GM18858 (cell line): Measurements from ENCODE around the gene ANKRD7.

Experiments
- ATAC-seq: cut with Tn5 transposase; IDR thresholded peaks from one replicate; pipeline ENCODE4 v1.9.1; 2021; ENCODE audit not compliant: unreplicated experiment

ANKRD7 gene

DNA sequence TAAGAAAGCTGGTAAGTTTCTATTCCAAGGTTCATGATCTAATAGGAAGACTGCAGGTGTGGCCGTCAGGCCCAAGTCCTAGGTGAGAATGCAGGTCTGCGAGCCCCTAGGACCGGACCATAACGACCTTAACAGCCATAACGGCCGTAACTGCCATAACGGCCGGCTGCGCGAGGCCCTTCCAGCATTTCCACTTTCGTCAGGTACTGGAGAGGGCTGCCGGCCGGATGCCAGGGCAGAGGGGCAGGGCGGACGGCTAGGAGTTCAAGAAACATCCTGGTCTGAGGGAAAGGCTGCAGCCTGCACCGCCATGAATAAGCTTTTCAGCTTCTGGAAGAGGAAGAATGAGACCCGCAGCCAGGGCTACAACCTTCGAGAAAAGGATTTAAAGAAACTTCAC lies at the start of gene ANKRD7:
Gene ANKRD7 (plus strand): TSS at position 184 of the 400 bp plus-strand sequence. CDS start 127 bp downstream, at position 311.
- no peak for ATAC-seq

DNA sequence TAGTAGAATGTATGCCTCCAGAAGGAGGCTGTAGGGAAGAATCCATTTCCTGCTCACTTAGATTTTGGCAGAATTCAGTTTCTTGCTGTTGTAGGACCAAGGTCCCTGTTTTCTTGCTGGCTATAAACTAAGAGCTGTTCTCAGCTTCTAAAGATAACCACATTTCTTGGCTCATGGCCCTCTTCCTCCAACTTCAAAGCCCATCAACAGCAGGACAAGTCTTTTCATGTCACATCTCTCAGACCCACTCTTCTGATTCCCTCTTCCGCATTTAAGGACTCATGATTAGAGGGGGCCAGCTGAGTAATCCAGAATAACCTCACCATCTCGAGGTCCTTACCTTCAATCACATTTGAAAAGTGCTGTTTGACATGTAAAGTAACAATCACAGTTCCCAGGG lies 48.8 kb upstream of the ANKRD7 start:
- no peak for ATAC-seq

DNA sequence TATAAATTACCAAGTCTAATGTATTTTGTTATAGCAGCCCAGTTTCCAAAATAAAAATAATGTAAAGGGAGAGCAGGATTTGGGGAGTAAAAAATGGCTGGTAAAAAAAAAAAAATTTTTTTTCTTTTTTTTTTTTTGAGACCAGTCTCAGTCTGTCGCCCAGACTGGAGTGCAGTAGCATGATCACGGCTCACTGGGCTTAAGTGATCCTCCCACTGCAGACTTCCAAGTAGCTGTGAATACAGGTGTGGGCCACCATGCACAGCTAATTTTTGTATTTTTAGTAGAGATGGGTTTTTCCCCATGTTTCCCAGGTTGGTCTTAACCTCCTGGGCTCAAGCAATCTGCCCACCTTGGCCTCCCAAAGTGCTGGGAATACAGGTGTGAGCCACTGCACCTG lies 45.3 kb upstream of the ANKRD7 start:
- ATAC-seq = peak; percentile 20

GRCh38 chr7:118182593-118183427 lies 41.7 kb upstream of the ANKRD7 start:
- no peak for ATAC-seq

- no peak for ATAC-seq
These were observed 41.1 kb upstream of the ANKRD7 start for GRCh38 chr7:118183428-118183785.

DNA sequence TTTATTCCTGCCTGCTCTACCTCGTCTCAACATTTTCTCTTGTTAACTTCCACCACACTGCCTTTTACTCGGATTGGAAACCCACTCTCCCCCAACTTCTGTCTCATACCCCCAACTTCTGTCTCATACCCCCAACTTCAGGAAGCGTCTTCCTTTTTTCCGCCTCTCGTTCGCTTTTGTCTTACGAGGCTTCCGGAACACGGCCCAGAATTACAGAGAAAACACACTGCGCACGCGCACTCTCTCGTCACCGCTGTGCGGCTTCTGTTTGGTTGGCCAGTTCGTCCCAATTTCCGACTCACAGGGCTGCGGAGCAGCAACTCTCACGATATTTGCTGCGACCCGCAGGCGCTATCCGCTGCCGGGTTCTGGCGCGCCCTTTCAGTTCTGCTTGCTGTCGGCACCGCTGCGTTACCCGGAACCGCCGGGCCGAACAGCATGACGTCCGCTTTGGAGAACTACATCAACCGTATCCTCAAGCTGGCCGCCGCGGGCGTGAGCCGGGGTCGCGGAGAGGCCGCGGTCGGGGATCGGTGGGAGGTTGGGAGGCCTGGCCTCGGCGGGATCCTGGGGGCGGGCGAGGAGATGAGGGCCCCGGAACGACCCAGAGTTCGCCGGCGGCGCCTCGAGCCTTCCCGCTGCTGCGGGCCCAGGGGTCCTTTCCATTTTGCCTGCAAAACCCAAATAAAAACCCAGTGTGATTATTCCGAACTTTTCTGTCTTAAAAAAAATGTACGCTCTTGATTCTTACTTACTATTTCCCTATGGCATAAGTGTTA lies 40.5 kb upstream of the ANKRD7 start, which contains the start of gene LSM8:
Gene LSM8 (plus strand): TSS at position 379 of the 779 bp plus-strand sequence. CDS start 60 bp downstream, at position 439.
- ATAC-seq = peak; percentile 96

DNA sequence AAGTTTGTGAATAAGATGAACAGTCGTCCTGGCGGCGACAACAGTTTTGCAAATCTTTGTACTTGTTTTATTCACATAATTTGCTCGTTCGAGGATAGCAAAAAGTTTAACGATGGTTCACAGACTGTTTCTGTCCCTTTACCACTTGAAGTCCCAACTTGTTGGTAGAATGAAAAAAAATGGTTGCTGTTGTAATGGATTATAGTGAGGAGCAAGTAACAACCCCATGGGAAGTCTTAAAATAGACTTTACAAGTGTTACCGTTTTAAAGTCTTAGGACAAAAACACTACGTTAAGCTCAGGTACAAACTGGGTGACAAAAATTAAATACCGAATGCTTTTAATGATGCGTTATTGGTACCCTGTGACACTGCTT lies 40.0 kb upstream of the ANKRD7 start:
- ATAC-seq = no peak

GRCh38 chr7:118185163-118185860 lies 39.2 kb upstream of the ANKRD7 start:
- ATAC-seq = no peak

- ATAC-seq = no peak
These were observed 38.0 kb upstream of the ANKRD7 start for GRCh38 chr7:118186501-118186900.

- no peak for ATAC-seq
These were observed 29.9 kb upstream of the ANKRD7 start for GRCh38 chr7:118194571-118194970.

- ATAC-seq = peak; percentile 71
These were observed 28.5 kb upstream of the ANKRD7 start for GRCh38 chr7:118195837-118196474.

DNA sequence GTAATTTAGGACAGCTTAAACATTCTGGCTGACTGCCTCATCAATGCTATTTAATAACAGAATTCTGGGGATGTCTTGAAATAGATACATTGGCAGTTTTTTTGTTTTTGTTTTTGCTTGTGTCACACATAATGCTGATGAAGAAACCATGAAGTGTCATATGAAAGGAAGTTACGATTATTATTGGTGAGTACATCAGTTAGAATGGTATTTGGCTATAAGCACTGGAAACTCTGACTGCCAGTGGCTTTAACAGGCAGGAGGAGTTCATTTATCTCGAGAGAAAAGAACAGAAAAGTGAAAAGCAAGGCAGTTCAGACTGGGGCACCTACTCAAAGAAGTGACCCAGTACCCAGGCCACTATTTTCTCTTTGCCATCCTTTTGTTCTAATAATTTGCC lies 22.4 kb upstream of the ANKRD7 start:
- ATAC-seq = no peak

DNA sequence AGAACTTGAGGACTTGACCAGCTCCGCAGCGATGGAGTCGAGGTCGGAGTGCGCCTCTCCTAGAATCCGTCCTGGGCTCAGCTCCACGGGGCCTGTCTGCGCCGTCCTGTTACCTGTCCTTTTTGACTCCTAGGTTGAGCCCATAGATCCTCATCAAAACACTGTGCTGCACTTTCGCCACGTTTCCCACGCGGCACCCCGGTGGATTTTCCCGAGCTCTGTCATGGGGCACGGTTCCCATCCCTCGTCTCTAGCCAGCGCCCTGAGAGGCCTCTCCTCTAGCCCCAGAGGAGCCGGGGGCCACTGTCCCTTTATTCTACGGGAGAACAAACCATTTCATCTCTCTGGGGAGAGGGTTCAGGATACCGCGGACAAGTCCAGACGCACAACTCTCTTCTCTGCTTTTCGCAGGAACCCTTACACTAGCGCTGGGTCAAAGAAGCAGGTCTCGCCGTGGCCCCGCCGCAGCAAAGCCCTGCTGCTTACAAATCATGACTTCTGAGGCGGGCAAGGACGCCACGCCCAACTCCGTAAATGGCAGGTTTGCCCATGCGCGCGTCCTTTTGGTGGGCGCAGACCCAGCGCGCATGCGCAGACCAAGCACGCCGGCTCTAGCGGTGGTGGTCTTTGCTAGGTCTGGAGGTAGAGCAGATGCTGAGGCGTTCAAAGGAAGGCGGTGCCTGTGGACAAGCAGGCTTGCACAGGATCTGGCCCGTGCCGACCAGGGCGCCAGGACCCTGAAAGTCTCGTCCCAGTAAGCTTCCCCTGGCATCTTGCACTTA lies 10.3 kb upstream of the ANKRD7 start:
- peak; percentile 92 for ATAC-seq

GRCh38 chr7:118214833-118215182 lies 9.7 kb upstream of the ANKRD7 start:
- no peak for ATAC-seq

DNA sequence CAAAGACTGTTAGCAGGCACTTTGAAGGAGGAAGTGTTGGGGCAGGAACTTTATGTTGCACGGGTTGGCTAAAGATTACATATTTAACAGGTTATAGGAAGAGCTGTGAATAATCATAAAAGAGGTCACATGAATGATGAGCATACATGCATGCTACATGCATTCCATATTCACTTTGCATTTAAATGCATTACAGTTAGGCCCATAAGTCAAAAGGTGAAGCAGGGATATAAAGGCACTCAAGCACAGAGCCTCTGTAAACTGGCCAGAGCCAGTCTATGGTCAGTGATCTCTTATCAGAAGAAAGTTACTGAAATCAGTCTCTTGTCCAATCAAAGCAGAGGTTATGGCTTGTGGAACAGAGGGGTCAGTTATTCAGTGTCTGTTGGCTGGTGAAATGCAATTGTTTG lies 7.3 kb upstream of the ANKRD7 start:
- no peak for ATAC-seq

GRCh38 chr7:118218413-118219156 lies 5.9 kb upstream of the ANKRD7 start:
- no peak for ATAC-seq

GRCh38 chr7:118219157-118219512 lies 5.4 kb upstream of the ANKRD7 start:
- ATAC-seq = no peak

DNA sequence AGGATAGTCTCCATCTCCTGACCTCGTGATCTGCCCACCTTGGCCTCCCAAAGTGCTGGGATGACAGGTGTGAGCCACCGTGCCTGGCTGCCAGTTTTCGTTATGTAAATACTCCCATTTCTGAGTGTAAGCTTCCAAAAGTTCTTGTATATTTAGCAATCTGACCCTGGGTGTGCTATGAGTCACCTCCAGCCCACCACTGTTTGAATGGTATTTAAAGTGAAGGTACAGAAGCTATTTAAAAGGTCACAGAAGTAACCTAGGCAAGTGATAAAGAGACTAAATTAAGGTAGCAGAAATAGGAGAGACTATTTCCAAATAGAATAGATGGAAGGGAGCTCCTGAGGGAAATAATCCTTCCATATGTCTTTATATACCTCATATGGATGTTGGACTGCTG lies 3.9 kb upstream of the ANKRD7 start:
- no peak for ATAC-seq

GRCh38 chr7:118222591-118222990 lies 1.9 kb upstream of the ANKRD7 start:
- ATAC-seq = no peak

GRCh38 chr7:118232837-118233236 lies 8.3 kb downstream of the ANKRD7 start:
- no peak for ATAC-seq
